HepG2 (cell line): ENCODE results near the gene COPE. TPM values are rescaled to one million over a fixed set of nuclear protein-coding genes. Genes with fewer than 3 reads are reported as not detected.
A peak's percentile ranks its signal among the peaks of the same experiment; 100 is the strongest.

Experiments used
- ATAC-seq: fragments of 200-7000 bp; cut with Tn5 transposase; 3 replicates; pipeline ENCODE4 v1.9.1; 2020; ENCODE audit warnings: mild to moderate bottlenecking, moderate library complexity
- BruUV-seq: library from RNA; stranded (reverse); fragments of 400-500 nt; replicated peaks from 2 replicates; lab custom pipeline; 2021; lab: Mats Ljungman, UMichigan
- CTCF ChIA-PET: fragments of 300-600 bp; formaldehyde crosslinking; extraction: SDS; loops from one replicate; lab custom pipeline; 2021; ENCODE audit warnings: low total read pairs, inconsistent platforms, low intra/inter-chr PET ratio; lab: Yijun Ruan, JAX
- POLR2A ChIA-PET: fragments of 350-600 bp; sonication (Branson Sonifier 250); formaldehyde crosslinking; loops from one replicate; lab custom pipeline; 2020; ENCODE audit warnings: antibody characterized with exemption, inconsistent platforms; lab: Yijun Ruan, JAX
- DNase-seq: peaks from one replicate; pipeline ENCODE4 v3.0.0-alpha.2; 2015; ENCODE audit warnings: low spot score
- FAIRE-seq: peaks from 3 replicates; lab custom pipeline; 2011; peaks lifted over from hg19 to GRCh38; lab: Jason Lieb, UNC
- H2AFZ ChIP-seq: one replicate; pipeline ENCODE4 v1.6.1; 2011; ENCODE audit warnings: low read length, inconsistent platforms
- H3K27ac ChIP-seq: fragments of 300-600 bp; 3 replicates; pipeline ENCODE4 v1.8.0; 2011; ENCODE audit warnings: mixed run types, mild to moderate bottlenecking, mixed read lengths, low read length, inconsistent platforms; ENCODE audit not compliant: insufficient read depth; ENCODE audit errors: extremely low read length
- H3K27me3 ChIP-seq, 2 experiments: fragments of 200-600 bp in 1 of 2; 2 replicates in 1 of 2; 3 replicates in 1 of 2; pipeline versions ENCODE4 v1.6.0 to v1.8.0; 2011; ENCODE audit warnings: low read length in 2 of 2, mild to moderate bottlenecking in 2 of 2, moderate library complexity in 2 of 2, inconsistent platforms in 1 of 2; ENCODE audit not compliant: insufficient read depth in 2 of 2, control insufficient read depth in 1 of 2
- H3K36me3 ChIP-seq, 2 experiments: fragments of 200-600 bp in 1 of 2; replicated peaks in 1 of 2; 2 replicates in 1 of 2; 3 replicates in 1 of 2; pipeline versions ENCODE4 v1.5.1 to v1.8.0; 2011; ENCODE audit warnings: low read length in 2 of 2, inconsistent platforms in 1 of 2; ENCODE audit not compliant: insufficient read depth in 2 of 2, control insufficient read depth in 1 of 2
- H3K4me1 ChIP-seq: 2 replicates; pipeline ENCODE4 v1.5.1; 2012; ENCODE audit warnings: low read length, inconsistent platforms; ENCODE audit not compliant: insufficient read depth
- H3K4me2 ChIP-seq: 2 replicates; pipeline ENCODE4 v1.6.0; 2011; ENCODE audit warnings: low read depth, low read length, inconsistent platforms
- H3K4me3 ChIP-seq, 3 experiments: fragments of 200-600 bp in 1 of 3; sonication (generic), shearing (Covaris generic) in 1 of 3; replicated peaks in 1 of 3; 2 replicates each; pipeline ENCODE4 v1.5.1; 2011 to 2016; ENCODE audit warnings: low read length in 3 of 3, inconsistent platforms in 2 of 3, low read depth in 2 of 3, mild to moderate bottlenecking in 2 of 3, control low read depth in 1 of 3, mixed read lengths in 1 of 3; ENCODE audit not compliant: insufficient read depth in 1 of 3
- H3K79me2 ChIP-seq: one replicate; pipeline ENCODE4 v1.6.1; 2011; ENCODE audit warnings: low read length, inconsistent platforms; ENCODE audit not compliant: insufficient read depth
- H3K9ac ChIP-seq: 2 replicates; pipeline ENCODE4 v1.6.0; 2011; ENCODE audit warnings: mild to moderate bottlenecking, low read depth, low read length, inconsistent platforms; ENCODE audit not compliant: insufficient read depth
- H3K9me3 ChIP-seq: 2 replicates; pipeline ENCODE4 v1.5.1; 2012; ENCODE audit warnings: mild to moderate bottlenecking, low read length
- H4K20me1 ChIP-seq: 2 replicates; pipeline ENCODE4 v1.6.0; 2011; ENCODE audit warnings: inconsistent platforms, mild to moderate bottlenecking, low read length, moderate library complexity; ENCODE audit not compliant: insufficient read depth
- ADNP ChIP-seq: sonication (generic); formaldehyde crosslinking; IDR thresholded peaks from 2 replicates; pipeline ENCODE4 v1.4.0; 2020; ENCODE audit warnings: missing genetic modification reagents
- ARNTL ChIP-seq: sonication (generic); formaldehyde crosslinking; IDR thresholded peaks from 2 replicates; pipeline ENCODE4 v1.4.0; 2020; ENCODE audit warnings: mild to moderate bottlenecking, missing genetic modification reagents
- CCAR2 ChIP-seq: fragments of 200-400 bp; formaldehyde crosslinking; optimal IDR thresholded peaks from 2 replicates; pipeline ENCODE3; 2018; ENCODE audit warnings: low read depth, mild to moderate bottlenecking, low read length, moderate library complexity
- HOXA5 ChIP-seq: sonication (generic); formaldehyde crosslinking; IDR thresholded peaks from 2 replicates; pipeline ENCODE4 v1.4.0; 2020; ENCODE audit warnings: missing genetic modification reagents
- MAX ChIP-seq: IDR thresholded peaks from 2 replicates; pipeline ENCODE4 v1.6.1; 2012; ENCODE audit warnings: inconsistent platforms
- PTBP1 ChIP-seq: fragments of 200-400 bp; formaldehyde crosslinking; IDR thresholded peaks from 2 replicates; pipeline ENCODE4 v1.6.1; 2018; ENCODE audit warnings: low read length, low read depth; ENCODE audit not compliant: poor library complexity, severe bottlenecking
- ZMYM3 ChIP-seq: sonication (generic); formaldehyde crosslinking; IDR thresholded peaks from 2 replicates; pipeline ENCODE4 v1.5.1; 2020; ENCODE audit warnings: mild to moderate bottlenecking, missing genetic modification reagents
- ZNF224 ChIP-seq: sonication (generic); formaldehyde crosslinking; IDR thresholded peaks from 2 replicates; pipeline ENCODE4 v1.5.0; 2020; ENCODE audit warnings: mild to moderate bottlenecking, missing genetic modification reagents
- ZNF468 ChIP-seq: sonication (generic); formaldehyde crosslinking; IDR thresholded peaks from 2 replicates; pipeline ENCODE4 v1.8.0; 2022; ENCODE audit warnings: mild to moderate bottlenecking, moderate library complexity, missing genetic modification reagents
- ZNF703 ChIP-seq: sonication (generic); formaldehyde crosslinking; IDR thresholded peaks from 2 replicates; pipeline ENCODE4 v1.5.1; 2020; ENCODE audit warnings: missing genetic modification reagents, mild to moderate bottlenecking, moderate library complexity, borderline replicate concordance
- ZNF747 ChIP-seq: sonication (generic); formaldehyde crosslinking; IDR thresholded peaks from 2 replicates; pipeline ENCODE4 v1.8.1; 2023; ENCODE audit warnings: missing genetic modification reagents, mild to moderate bottlenecking, borderline replicate concordance
- WGBS: methylation state at CpG from one replicate; pipeline ENCODE4 v1.1.6; 2017; ENCODE audit warnings: low lambda C conversion rate; 5-methylcytosine and 5-hydroxymethylcytosine counted together
- in situ Hi-C: cut with HindIII; loops from 2 replicates; pipeline ENCODE4 v1.10.0; 2017; ENCODE audit warnings: low pct_unique_long_range_greater_than_20kb; ENCODE audit not compliant: extremely low pct_ligation_motif_present
- intact Hi-C: fragments of 100-400 bp; cut with micrococcal nuclease; formaldehyde crosslinking; loops from one replicate; pipeline ENCODE4 v1.10.0; 2022; ENCODE audit not compliant: unreplicated experiment
- polyA plus RNA-seq, 8 experiments: library from polyadenylated mRNA; depleted of rRNA in 3 of 8; stranded (reverse) in 7 of 8; unstranded in 1 of 8; fragments of >200 nt; fragmentation: Illumina TruSeq in 4 of 8; extraction: Trizol in 4 of 8; gene quantifications; 2 replicates each; pipeline versions ENCODE4 v1.2.1 to v1.2.3, GENCODE V29; 2011 to 2016; ENCODE audit warnings: low read depth in 4 of 8, missing spikeins in 1 of 8, mixed read lengths in 1 of 8; ENCODE audit not compliant: insufficient read depth in 1 of 8
- total RNA-seq, 5 experiments: library from RNA; depleted of rRNA; stranded (reverse); fragments of >200 nt; fragmentation: Illumina TruSeq; extraction: Trizol; gene quantifications; 2 replicates each; pipeline ENCODE4 v1.2.3, GENCODE V29; 2016; ENCODE audit warnings: low read depth in 1 of 5

Gene COPE
- total and polyA plus RNA-seq, 2 of the 13 experiments (the other 11 are each of a cell fraction or from before 2014, with no cell fraction given), result 189 to 205 TPM

GRCh38 chr19:18886972-18887371 lies 32.2 kb downstream of the COPE start:
- ChIA-PET POLR2A (no interaction called here), CTCF (no interaction called here)
- Histone ChIP-seq H3K27me3 (no peaks in the 10 kb centered on the region), H3K27ac (no peak overlapping the region), H3K9me3 (no peaks in the 10 kb centered on the region)
- WGBS, result 85% methylated on average over 4 of the region's 4 CpGs
- no peak for TF ChIP-seq ZNF703 (CRISPR knock-in tag)
- peak; percentile 79; the same call in 1 of the 2 replicates for TF ChIP-seq ZMYM3
- TF ChIP-seq, all 625 proteins: peak for 1
- no TSS peak for BruUV-seq
- no peak overlapping the region for H3K9ac ChIP-seq
- no peaks in the 10 kb centered on the region; a peak in 1 of 5 replicates for H3K36me3 ChIP-seq
- intact Hi-C loops, result no loop called here
- H2AFZ ChIP-seq, result no peak overlapping the region
- no peaks in the 10 kb centered on the region for H4K20me1 ChIP-seq
- in situ Hi-C loops, result no loop called here
- H3K4me1 ChIP-seq, result no peaks in the 10 kb centered on the region
- H3K79me2 ChIP-seq, result no peaks in the 10 kb centered on the region
- no peak overlapping the region for H3K4me3 ChIP-seq
- no peak for ATAC-seq
- no peak overlapping the region for H3K4me2 ChIP-seq
- FAIRE-seq, result no peak
- DNase-seq, result no peak

- no peaks in the 10 kb centered on the region for H3K4me1 ChIP-seq
- H2AFZ ChIP-seq, result no peak overlapping the region
- DNase-seq (no peak), ATAC-seq (no peak), FAIRE-seq (no peak)
- H3K9ac ChIP-seq, result no peak overlapping the region
- no peaks in the 10 kb centered on the region for H3K27me3 ChIP-seq
- H3K4me3 ChIP-seq, result no peak overlapping the region
- no peaks in the 10 kb centered on the region for H3K9me3 ChIP-seq
- 95% methylated on average over 26 of the region's 30 CpGs for WGBS
- no peaks in the 10 kb centered on the region for H4K20me1 ChIP-seq
- TF ChIP-seq ZNF224 (CRISPR knock-in tag), result no peak
- no peak for TF ChIP-seq ARNTL (CRISPR knock-in tag)
- no peak for TF ChIP-seq ZNF468 (CRISPR knock-in tag)
- no peak for TF ChIP-seq ZNF747 (CRISPR knock-in tag)
- no peak for TF ChIP-seq MAX
- TF ChIP-seq ADNP (CRISPR knock-in tag), result no peak
- no peak for TF ChIP-seq PTBP1
- no peak for TF ChIP-seq CCAR2
- TF ChIP-seq HOXA5 (CRISPR knock-in tag), result no peak
- intact Hi-C loops (no loop called here), in situ Hi-C loops (no loop called here)
- peaks cover 2 to 5% of the 10 kb centered on the region in 2 experiments; a peak in 1 of 5 replicates for H3K36me3 ChIP-seq
- POLR2A ChIA-PET, result no interaction called here
- no peak overlapping the region for H3K4me2 ChIP-seq
- H3K27ac ChIP-seq, result no peak overlapping the region
- H3K79me2 ChIP-seq, result no peaks in the 10 kb centered on the region
- BruUV-seq, result no TSS peak
- CTCF ChIA-PET, result no interaction called here
Measured at GRCh38 chr19:18883526-18884304, 35.5 kb downstream of the COPE start.
